NCI-H82 (cell line): ENCODE data around the gene MEIOB.
"Not testable (repeated sequence)": the region's sequence is repeated elsewhere in the genome, so short reads cannot be mapped to it uniquely, and the experiment has no call there.

Source experiments
- DNase-seq: peaks from one replicate; lab custom pipeline; 2025; lab: John Stamatoyannopoulos, UW

The MEIOB gene

GRCh38 chr16:1877804-1878203, 5.8 kb upstream of the MEIOB start:
- no peak for DNase-seq

- DNase-seq, result no peak
Measured at GRCh38 chr16:1877089-1877488, 5.1 kb upstream of the MEIOB start.

- no peak for DNase-seq
Measured at GRCh38 chr16:1876468-1876867, 4.5 kb upstream of the MEIOB start.

DNA sequence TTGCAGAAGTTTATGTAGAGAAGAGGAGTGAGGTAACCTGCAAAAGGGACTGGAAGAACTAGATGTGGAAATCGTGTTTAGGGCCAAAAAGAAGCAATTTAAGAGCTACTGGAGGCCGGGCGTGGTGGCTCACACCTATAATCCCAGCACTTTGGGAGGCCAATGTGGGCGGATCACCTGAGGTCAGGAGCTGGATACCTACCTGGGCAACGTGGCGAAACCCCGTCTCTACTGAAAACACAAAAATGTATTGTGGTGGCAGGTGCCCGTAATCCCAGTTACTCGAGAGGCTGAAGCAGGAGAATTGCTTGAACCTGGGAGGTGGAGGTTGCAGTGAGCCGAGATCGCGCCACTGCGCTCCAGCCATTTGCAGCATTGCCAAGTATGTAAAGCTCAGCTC, 4.1 kb upstream of the MEIOB start:
- DNase-seq, result not testable (repeated sequence)

- no peak for DNase-seq
Measured at GRCh38 chr16:1874854-1875253, 2.9 kb upstream of the MEIOB start.

DNA sequence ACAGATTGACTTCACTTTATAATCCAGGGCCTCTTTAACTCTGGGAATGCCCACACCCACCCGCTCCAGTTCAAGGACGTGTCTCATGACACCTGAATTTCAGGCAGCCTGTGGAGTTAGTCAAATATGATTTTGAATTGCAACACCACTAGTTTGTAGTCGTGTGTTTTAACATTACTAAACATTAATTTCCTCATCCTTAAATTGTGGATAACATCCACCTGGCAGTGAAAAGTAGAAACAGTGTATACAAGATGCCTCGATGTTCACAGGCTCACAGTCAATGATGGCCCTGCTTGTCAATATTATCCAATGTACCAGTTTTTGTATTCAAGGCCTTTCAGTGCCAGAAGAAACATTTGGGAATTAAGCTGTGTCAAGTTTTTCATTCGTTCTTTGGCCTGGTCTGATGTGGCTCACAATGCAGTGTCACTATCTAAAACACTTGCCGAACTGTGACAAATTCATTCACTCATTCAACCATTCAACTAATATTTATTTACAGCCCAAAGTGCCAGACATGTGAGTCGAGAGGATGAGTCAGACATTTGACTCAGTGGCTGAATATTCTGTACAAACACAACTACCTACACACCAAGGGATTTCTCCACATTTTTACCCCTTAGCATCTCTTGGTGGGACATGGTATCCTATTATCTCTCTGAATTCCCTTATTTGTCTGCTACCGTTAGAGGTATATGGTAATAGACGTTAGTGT, 1.4 kb downstream of the MEIOB start:
- DNase-seq, result no peak

DNA sequence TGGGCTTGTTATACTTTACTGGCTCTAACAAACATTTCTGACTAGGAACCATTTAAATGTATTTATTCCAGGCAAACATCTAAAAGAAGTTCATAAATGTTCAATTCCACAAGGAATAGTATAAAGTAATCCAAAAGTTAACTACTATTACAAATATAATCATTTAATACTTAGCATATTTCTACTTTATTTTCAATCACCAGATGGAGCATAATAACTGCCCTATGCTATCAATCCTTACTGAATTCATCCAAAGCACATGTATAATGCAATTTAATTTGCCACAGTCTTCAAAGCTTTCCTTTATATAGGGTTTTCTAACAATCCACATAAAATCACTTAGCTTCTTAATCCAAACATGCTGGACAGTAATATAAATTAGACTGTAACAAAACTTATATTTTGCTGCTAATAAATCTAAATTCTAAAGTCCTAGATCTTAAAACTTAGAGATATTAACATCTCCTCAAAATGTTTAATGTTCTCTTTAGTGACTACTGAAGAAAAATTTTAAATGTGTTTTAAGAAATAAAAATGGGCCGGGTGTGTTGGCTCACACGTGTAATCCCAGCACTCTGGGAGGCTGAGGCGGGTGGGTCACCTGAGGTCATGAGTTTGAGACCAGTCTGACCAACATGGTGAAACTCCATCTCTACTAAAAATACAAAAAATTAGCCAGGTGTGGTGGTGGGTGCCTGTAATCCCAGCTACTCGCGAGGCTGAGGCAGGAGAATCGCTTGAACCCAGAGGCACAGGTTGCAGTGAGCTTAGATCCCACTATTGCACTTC, 5.9 kb downstream of the MEIOB start:
- no peak for DNase-seq

DNA sequence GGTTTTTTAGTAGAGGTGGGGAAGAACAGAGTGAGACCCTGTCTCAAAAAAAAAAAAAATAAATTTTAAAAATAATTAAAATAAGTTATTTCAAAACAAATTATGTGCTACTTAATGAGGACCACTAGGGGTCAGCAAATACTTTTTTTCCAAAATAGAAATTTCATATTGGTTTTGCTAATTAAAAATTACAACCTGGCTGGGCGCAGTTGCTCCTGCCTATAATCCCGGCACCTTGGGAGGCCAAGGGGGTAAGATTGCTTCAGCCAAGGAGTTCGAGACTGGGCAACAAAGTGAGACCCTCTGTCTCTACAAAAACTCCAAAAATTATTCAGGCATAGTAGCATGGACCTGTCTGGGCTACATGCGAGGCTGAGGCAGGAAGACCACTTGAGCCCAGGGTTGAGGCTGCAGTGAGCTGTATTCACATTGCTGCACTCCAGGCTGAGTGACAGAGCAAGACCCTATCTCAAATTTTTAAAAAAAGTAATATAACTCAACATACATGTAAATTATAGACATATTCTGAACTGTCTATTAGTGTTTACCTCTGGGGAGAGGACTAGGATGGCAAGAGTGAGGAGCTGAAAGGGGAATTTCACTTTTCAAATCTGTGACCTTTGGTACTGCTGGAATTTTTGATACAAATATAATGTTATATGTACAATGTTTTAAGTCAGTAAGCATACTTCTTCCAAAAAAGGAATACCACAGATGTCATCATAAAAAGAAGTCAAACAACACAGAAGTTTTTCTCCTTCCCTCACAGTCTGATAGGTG, 8.1 kb downstream of the MEIOB start:
- DNase-seq, result peak; percentile 38

DNA sequence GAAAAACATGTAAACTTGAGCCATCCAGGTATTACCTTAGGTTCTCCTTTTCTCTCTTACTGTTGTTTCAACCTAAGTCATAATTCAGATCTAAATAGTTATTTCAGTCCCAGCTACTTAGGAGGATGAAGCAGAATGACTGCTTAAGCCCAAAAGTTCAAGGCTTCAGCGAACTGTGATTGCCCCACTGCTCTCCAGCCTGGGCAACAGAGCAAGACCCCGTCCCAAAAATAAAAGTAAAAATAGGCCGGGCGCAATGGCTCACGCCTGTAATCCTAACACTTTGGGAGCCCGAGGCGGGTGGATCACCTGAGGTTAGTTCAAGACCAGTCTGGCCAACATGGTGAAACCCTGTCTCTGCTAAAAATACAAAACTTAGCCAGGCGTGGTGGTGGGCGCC, 9.6 kb downstream of the MEIOB start:
- DNase-seq, result no peak

GRCh38 chr16:1861730-1862129, 10.2 kb downstream of the MEIOB start:
- no peak for DNase-seq

DNA sequence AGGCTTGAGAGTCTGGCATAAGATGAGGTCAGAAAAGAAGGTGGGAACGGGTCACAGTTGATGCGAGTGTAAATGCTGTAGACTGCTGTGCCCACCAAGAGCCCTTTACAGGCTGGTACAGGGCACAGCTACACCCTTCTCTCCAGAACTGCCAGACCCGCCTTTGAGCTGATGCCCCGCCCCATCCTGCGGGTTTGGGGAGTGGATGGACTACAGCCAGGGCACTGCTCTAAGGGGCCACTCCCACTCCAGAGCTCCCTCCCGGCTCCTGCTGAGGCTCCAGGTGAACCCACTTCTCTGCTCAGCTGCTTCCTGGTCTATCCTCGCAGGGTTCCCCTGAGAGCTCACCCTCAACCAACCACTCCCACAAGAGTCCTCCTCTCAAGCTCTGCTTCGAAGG, 12.3 kb downstream of the MEIOB start:
- DNase-seq, result no peak

GRCh38 chr16:1858189-1858865, 13.6 kb downstream of the MEIOB start:
- no peak for DNase-seq

- DNase-seq, result no peak
Measured at GRCh38 chr16:1857433-1858097, 14.4 kb downstream of the MEIOB start.

DNA sequence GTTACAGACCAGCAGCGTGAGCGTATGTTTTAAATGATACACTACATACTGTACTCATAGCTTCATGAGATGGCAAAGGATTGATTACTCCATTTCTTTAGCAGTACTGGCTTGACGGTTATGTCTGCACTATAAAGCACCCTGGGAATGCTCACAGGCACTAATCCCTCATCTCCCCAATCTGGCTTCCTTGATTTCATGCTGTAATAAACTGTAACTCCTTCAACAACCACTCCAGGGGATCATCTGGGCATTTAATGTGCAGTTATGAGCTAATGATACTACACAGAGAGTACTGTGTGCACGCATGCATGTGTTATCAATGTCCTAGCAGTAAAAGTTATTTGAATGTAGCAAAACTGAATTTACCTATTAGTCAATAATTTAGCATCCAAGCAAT, 20.2 kb downstream of the MEIOB start:
- DNase-seq, result no peak

DNA sequence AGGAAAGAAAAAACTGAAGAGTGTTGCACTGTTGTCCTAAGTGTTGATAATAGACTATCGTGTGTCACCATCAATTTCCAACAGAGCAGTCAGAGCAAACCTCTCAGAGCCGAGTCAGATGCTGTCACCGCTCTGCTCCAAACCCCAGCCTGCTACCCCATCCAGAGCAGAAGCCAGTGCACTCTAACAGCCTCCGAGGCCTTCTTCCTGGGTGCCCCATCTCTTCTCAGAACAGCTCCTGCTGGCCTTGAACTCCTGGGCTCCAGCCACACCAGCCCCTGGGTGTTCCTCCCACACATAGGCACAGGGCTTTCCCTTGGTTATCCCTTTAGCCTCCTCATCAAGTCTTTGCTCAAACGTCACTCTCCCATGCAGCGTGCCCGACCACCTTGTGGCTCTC, 21.0 kb downstream of the MEIOB start:
- no peak for DNase-seq

DNA sequence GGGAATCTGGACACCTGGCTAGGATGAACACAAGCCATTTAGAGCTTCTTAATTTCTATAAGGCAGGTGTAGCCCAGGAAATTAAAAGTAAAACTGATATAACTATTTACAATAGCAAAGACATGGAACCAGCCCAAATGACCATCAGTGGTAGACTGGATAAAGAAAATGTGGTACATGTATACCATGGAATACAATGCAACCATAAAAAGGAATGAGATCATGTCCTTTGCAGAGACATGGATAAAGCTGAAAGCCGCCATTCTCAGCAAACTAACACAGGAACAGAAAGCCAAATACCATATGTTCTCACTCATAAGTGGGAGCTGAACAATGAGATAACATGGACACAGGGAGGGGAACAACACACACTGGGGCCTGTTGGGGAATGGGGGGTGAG, 25.5 kb downstream of the MEIOB start:
- no peak for DNase-seq

DNA sequence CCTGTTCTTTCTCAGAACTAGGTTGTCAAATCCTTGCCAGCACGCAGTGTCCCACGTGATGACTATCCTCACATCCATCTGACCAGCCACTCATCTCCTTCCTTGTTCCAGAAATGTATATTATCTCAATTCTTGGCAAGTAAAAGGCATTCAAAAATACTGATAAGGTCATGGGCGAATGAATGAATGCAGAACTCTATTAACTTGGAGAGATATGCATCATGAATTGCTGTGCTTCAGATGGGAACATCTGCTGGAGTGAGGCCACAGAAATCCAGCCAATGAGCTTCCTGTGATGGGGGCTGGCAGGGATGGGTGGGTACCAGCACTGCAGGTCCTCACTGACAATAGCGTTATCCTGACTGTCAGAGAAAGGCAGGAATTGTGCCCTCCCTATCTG, 26.0 kb downstream of the MEIOB start:
- DNase-seq, result no peak

DNA sequence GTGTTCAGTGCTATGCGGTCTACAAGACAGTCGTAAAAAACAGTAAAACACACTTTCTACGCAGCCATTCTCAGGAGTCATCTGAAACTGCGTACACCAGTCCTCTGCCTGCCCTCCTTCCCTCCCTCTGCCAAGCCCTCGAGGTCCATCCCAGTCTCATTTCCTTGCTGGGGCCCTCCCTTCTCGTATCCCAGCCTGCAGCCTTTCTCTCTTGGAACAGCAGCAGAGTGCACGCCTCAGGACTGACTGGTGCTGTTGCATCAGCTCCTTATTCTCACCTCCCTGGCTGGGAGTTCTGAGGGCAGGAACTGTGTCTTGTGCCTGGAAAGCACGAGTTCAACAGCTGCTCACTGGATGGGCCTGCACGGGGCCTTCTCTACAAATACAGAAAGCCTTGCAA, 32.4 kb downstream of the MEIOB start:
- DNase-seq, result no peak

DNA sequence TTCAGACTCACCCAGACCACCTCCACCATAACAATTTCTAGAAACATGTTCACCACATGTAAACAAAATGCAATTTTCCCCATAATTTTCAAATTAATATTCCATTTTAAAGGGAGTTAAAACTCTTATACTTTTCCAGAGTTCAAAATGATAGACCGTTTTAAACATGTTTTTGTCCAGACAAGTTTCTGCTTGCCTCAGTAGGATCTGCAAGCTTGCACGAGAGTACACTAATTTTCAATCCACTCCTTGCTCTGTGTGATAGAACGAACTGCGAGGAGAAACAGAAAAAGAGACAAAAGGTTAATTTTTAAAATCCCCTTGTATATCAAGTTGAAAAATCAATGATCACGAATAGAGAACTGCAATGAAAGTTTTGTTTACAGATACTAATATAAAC, 37.9 kb downstream of the MEIOB start:
- no peak for DNase-seq

DNA sequence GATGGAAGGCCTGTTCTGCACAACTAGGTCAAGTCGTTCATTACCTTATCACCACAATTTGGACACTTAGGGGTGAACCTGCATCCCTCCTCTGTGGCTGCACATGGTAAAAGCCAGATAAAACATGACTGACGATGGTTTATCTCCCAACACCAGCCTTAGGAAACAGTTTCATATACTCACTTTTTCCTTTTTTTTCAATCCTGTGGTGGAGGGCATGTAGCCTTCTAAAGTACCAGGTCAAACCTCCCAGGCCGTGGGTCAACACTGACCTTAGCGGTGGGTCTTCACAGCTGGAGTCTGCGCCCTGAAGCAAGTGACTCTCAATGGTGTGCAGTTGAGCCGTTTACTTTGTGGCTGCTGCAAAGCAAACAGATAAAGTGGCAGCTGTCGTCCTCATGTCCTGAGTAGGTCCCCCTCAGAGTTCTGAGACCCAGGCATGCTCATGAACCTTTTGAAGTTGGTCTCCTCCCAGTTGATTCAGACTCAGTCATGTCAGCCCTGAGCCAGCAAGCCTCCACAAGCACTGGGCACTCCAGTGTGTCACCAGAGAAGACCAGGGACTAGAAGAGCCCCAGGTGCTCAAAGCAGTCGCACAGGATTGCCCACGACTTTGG, 39.0 kb downstream of the MEIOB start:
- no peak for DNase-seq
